SH-SY5Y (cell line): Measurements from ENCODE around the gene ARID2.

Experiments used
- GATA2 ChIP-seq: IDR thresholded peaks from 2 replicates; pipeline ENCODE4 v1.6.1; 2011; ENCODE audit warnings: mild to moderate bottlenecking, low read depth, low read length
- GATA3 ChIP-seq: IDR thresholded peaks from 2 replicates; pipeline ENCODE4 v1.6.1; 2011; ENCODE audit warnings: low read depth, mild to moderate bottlenecking, low read length, moderate library complexity

DNA sequence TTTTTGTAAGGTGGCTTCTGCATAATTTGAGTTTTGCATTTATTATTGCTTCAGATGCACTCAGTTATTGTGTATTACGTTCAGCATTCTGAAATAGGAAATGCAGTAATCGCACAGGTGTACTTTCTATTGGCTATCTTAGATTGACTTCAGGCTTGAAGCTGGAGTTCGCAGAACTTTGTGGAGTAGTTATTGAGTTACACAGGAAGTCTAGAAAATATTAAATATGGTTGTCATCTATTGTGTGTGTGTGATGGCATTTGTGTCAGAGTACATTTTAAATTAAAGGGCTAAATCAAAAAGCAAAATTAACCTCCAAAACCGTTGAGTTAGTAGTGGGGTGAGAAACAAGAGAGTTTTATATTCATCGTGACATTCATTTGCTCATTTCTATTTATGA, 2.7 kb downstream of the ARID2 start:
- TF ChIP-seq GATA3 (no peak), GATA2 (no peak)
